Measurements from ENCODE around the gene SEPTIN7. TPM values are rescaled to one million over a fixed set of nuclear protein-coding genes. Genes with fewer than 3 reads are reported as not detected.

The SEPTIN7 gene
- total RNA-seq, 1 experiment from 2014 or later = 284 TPM

Other genes starting within 250 kb of the SEPTIN7 start
- gene HERPUD2, start 105.9 kb upstream of the SEPTIN7 start, total RNA-seq (2014; rRNA removed; shearing (Covaris generic); ENCODE audit: low replicate concordance) = 12.0 and 16.2 TPM in 2 replicates